ENCODE measurements around the gene SURF6. TPM values are rescaled to one million over a fixed set of nuclear protein-coding genes. Genes with fewer than 3 reads are reported as not detected.
"Not testable (repeated sequence)": the region's sequence is repeated elsewhere in the genome, so short reads cannot be mapped to it uniquely, and the experiment has no call there.

The SURF6 gene
- total RNA-seq, 1 donor from 2014 or later: 15.0 TPM

GRCh38 chr9:133347515-133347984 lies 11.6 kb upstream of the SURF6 start:
- peak; percentile 51 for DNase-seq

- no peak for DNase-seq
Observed at GRCh38 chr9:133346021-133346785, 10.2 kb upstream of the SURF6 start.

- DNase-seq: no peak
Observed at GRCh38 chr9:133345596-133345995, 9.6 kb upstream of the SURF6 start.

DNA sequence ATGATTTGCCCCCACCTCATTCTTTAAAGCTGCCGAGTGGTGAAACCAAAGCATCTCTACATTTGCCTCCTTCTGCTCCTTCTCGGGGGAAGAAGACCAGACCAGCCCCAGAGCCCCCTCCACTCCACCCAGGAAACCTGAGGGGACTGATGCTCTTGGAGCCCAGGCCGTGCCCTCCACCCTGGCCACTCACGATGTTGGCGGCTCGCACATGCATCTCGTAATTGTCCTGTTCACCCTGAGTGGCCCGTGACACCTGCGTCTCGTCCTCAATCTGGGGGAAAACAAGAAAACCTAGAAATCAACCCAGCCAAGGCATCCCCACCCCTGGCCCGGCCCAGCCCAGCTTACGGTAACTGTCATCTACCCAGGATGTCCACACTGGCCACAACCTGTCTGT lies 9.0 kb upstream of the SURF6 start:
- no peak for DNase-seq

GRCh38 chr9:133344071-133344470 lies 8.1 kb upstream of the SURF6 start:
- DNase-seq: no peak

GRCh38 chr9:133342570-133342969 lies 6.6 kb upstream of the SURF6 start:
- peak; percentile 30 for DNase-seq

DNA sequence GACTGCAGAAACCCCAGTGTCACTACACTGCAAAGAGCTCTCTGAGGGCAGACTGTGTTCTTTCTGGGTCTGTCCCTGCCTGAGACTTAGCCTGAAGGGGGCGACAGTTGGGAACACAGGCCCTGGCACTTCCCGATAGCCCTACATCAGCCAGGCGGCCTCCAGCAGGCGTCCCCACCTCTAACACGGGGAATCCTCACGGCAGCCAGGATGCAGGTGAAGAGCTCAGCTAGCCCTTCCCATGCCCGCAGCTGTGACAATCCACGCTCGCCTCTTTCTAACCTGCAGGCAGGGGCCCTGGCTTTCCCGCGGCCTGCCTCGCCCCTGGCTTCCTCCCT lies 6.0 kb upstream of the SURF6 start:
- DNase-seq: peak; percentile 19

DNA sequence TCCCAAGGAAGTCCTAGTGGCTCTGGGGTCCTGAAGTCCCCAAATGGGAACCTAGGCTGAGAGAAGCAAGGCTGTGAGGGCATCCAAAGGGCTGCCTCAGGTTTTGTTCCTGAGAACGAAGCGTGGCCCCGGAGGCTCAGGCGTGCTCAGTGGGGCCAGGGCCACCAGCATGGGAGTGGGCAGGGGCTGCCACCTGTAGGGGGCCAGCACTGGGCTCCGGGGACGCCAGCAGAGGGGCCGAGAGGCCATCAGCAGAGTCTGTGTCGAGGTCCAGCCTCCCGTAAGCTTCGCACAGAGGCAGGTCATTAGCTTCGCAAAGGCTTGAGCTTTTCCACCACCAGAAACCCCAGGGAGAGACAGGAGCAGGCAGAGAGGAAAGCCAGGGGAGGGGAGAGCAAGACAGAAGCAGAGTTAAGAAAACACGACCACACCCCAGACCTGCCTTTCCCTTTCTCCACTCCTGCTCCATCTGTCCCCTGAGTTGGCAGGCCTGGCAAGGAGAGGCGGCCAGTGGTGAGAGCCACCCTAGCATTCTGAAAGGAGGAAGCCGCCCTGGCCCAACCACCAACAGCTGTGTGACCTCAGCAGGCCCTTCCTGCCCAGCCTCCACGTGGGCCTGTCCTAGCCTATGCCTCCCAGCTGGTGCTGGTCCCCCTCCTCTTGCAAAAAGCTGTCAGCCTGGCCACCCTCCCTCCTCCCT lies 5.5 kb upstream of the SURF6 start:
- no peak for DNase-seq

GRCh38 chr9:133340916-133341315 lies 4.9 kb upstream of the SURF6 start:
- no peak for DNase-seq

- no peak for DNase-seq
Observed at GRCh38 chr9:133340256-133340655, 4.3 kb upstream of the SURF6 start.

- DNase-seq: no peak
Observed at GRCh38 chr9:133339641-133340040, 3.7 kb upstream of the SURF6 start.

GRCh38 chr9:133334888-133335287 lies 1.1 kb downstream of the SURF6 start:
- DNase-seq: not testable (repeated sequence)

DNA sequence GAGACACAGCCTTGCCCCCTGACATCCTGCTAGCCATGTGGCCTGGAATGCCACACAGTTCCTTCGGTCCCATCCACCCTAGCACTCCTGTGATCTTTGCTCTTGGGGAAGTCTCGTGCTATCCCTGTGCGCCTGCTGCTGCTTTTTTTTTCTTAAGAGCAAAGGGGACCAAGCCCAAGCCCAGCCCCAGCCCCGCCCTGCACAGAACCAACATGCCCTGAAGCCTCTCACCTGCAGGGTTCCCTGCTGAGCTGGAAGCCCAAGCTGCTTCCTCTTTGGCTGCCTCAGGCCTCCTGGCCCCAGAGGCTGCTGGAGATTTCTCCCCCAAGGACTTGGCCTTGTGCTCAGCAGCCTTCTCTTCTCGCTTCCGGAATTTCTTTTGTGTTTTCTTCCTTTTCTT lies 1.8 kb downstream of the SURF6 start:
- DNase-seq: no peak

- no peak for DNase-seq
Observed at GRCh38 chr9:133333566-133333965, 2.4 kb downstream of the SURF6 start.

DNA sequence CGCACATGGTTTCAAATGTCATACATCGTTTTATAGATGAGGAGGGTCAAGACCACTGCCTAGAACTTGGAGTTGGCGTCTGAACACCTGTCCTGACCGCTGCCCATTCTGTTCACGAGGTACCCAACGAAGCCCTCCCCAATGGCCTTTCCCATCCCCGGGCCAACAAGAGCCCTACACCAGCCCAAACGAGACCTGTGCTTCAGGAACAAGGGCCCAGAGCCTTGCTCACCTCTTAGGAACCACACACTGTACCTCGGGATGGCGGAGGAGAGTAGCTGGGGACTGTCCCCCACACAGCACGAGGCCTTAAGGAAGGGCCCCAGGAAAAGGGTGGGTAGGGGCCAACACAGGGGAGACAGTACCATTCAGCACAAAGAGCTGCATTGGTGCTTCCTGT lies 3.0 kb downstream of the SURF6 start:
- DNase-seq: no peak

DNA sequence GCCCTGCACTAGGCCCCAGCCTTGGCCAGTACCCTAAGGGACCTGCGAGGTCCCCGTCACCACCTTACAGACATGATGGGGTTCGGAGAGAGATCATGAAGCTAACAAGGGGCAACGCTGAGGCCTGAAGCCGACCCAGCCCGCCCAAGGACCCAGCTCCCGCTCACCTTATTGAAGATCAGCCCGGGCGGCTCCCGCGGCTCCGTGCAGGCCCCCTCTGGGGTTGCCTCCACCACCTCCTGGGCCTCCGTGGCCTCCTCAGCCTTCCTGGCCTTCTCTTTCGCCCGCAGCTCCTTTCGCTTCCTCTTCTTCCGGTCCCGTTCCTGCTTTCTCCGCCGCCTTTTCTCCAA lies 3.6 kb downstream of the SURF6 start:
- no peak for DNase-seq

- no peak for DNase-seq
Observed at GRCh38 chr9:133331641-133332380, 4.2 kb downstream of the SURF6 start.

DNA sequence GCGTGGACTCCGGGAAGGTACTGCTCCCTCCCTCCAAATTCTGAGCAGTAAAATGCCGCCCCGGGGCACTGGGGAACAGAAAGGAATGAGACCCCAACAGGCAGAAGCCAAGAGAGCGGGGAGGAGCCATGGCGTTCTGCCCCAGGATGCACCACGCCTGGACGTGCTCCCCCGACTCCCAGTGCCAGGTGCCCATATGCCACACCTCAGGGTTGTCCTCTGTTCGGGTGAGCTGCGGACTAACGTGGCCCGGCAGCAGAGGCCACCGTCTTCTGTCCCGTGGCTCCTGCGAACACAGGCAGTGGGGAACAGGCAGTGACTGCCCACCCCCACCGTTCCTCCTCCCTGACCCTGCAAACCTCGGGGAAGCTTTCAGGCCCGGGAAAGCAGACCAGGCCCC lies 4.8 kb downstream of the SURF6 start:
- DNase-seq: no peak

DNA sequence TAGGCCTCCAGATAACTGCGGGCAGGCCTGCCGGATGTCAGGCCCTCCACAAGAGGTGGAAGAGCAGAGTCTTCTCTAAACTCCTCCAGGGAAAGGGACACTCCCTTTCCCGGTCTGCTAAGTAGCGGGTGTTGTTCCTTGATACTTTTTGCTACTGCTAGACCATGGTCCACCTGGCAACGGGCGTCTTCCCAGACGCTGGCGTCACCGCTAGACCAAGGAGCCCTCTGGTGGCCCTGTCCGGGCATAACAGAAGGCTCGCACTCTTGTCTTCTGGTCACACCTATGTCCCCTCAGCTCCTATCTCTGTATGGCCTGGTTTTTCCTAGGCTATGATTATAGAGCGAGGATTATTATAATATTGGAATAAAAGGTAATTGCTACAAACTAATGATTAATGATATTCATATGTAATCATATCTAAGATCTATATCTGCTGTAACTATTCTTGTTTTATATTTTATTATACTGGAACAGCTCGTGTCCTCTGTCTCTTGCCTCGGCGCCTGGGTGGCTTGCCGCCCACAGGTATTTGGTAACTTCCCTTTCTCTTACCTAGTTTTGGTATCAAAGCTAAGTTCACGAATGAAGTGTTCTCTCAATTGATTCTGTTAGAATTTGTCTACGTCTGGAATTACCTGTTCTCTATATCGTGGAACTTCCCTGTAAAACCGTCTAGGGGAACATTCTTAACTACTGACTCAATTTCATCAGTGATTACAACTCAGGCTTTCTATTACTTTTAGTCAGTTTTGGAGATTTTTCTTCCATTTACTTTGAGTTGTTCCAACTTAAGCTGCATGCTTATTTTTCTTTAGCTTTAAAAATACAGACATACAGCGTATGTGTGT lies 6.5 kb downstream of the SURF6 start:
- DNase-seq: peak; percentile 37

DNA sequence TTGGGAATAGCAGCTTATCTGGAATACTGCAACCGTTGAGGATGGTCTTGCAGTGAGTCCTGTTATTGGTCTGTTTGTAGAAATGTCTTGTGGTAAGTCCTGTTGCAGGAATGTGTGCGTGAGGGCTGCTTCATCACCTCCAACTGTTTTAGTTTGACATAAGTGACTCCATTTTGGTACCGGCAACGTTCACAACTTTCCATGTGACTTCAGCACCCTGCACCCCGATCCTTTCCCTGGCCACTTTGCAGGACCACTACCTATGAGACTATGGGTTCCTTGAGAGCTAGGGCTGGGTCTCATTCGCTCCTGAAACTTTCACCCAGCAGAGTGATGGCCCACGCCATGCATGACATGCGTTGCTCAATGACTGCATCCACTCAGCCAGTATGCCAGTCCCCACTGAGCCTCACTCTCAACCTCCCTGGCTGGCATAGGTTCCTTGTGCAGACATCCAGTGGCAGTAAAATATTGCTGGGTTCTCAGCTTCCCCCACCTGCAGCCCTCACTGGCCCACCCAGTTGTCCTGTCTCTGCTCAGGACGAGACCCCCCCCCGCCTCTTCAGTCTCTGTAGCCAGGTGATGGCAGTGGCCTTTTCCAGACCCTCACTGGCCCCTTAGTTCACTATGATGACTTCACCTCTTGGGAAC lies 8.0 kb downstream of the SURF6 start:
- no peak for DNase-seq

- not testable (repeated sequence) for DNase-seq
Observed at GRCh38 chr9:133327021-133327420, 9.0 kb downstream of the SURF6 start.
